ENCODE data around the gene CCDC8. TPM values are rescaled to one million over a fixed set of nuclear protein-coding genes. Genes with fewer than 3 reads are reported as not detected.

CCDC8 gene
- total and polyA plus RNA-seq, 8 donors: 0.29 to 22.9 (median 2.6) TPM; not detected in 2

DNA sequence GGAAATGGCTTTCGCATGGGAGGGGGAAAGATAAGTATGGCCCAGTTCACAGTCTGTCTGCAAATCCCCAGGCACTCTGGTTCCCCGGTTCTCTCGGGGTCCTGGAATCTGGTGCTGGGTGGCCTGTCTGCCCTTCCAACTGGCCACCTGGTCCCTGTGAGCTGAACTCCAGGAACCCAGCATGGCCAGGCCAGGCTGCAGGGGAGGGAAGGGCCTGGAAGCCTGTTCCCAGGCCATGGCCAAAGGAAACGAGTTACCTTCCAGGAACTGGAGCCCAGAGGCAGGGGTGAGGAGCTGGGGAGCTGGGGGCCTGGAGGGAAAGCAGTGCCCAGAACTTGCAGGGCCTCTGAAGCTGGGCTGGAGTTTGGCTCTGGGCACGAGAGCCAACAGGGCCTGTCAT is 34.5 kb upstream of the CCDC8 start:
- H3K4me3 ChIP-seq: no peak overlapping the region
- TF ChIP-seq, protein P1, sequence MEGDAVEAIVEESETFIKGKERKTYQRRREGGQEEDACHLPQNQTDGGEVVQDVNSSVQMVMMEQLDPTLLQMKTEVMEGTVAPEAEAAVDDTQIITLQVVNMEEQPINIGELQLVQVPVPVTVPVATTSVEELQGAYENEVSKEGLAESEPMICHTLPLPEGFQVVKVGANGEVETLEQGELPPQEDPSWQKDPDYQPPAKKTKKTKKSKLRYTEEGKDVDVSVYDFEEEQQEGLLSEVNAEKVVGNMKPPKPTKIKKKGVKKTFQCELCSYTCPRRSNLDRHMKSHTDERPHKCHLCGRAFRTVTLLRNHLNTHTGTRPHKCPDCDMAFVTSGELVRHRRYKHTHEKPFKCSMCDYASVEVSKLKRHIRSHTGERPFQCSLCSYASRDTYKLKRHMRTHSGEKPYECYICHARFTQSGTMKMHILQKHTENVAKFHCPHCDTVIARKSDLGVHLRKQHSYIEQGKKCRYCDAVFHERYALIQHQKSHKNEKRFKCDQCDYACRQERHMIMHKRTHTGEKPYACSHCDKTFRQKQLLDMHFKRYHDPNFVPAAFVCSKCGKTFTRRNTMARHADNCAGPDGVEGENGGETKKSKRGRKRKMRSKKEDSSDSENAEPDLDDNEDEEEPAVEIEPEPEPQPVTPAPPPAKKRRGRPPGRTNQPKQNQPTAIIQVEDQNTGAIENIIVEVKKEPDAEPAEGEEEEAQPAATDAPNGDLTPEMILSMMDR (IDR thresholded peaks at IDR 0.05): no peak
- no peak for TF ChIP-seq POLR2AphosphoS5 (IDR thresholded peaks at IDR 0.05)
- TF ChIP-seq POLR2A (IDR thresholded peaks at IDR 0.05): no peak
- TF ChIP-seq EP300 (IDR thresholded peaks at IDR 0.05): no peak
- H3K9me3 ChIP-seq: no peaks in the 10 kb centered on the region
- 64 to 75% (median 69%) methylated on average over 5 of the region's 5 CpGs for WGBS, 5 donors
- no peak for DNase-seq
- peaks cover 5 to 6% (median 5%) of the 10 kb centered on the region in 4 donors for H3K4me1 ChIP-seq
- no peaks in the 10 kb centered on the region for H3K36me3 ChIP-seq
- no peaks in the 10 kb centered on the region for H3K27me3 ChIP-seq
- intact Hi-C loops (cut with DNase I; ENCODE audit: low total_unique reads): no loop called here
- no peak overlapping the region for H3K27ac ChIP-seq

DNA sequence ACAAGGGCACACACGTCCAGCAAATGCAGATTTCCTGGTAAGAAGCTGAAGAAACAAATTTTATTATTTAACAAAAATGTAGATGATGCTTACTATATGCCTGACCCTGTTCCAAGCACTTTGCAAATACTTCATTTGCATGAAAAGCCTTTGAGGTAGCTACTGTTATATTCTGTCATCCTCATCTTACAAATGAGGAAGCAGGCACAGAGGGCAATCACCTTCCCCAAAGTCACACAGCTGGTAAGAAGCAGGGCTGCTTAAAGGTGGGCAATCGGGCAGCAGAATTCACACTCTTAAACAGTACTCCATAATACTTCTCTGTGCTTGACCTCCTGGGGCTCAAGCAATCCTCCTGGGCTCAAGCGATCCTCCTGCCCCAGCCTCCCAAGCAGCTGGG is 33.6 kb upstream of the CCDC8 start:
- H3K9me3 ChIP-seq: no peaks in the 10 kb centered on the region
- no peak overlapping the region for H3K4me3 ChIP-seq
- intact Hi-C loops (cut with DNase I; ENCODE audit: low total_unique reads): no loop called here
- 40 to 54% (median 51%) methylated on average over 3 of the region's 3 CpGs for WGBS, 5 donors
- no peaks in the 10 kb centered on the region for H3K36me3 ChIP-seq
- no peak for DNase-seq
- H3K27ac ChIP-seq: no peak overlapping the region
- peaks cover 7 to 14% (median 13%) of the 10 kb centered on the region in 4 donors for H3K4me1 ChIP-seq
- no peaks in the 10 kb centered on the region for H3K27me3 ChIP-seq
- TF ChIP-seq EP300 (IDR thresholded peaks at IDR 0.05): no peak
- TF ChIP-seq POLR2AphosphoS5 (IDR thresholded peaks at IDR 0.05): no peak
- TF ChIP-seq, protein P1 (IDR thresholded peaks at IDR 0.05): no peak
- no peak for TF ChIP-seq POLR2A (IDR thresholded peaks at IDR 0.05)

DNA sequence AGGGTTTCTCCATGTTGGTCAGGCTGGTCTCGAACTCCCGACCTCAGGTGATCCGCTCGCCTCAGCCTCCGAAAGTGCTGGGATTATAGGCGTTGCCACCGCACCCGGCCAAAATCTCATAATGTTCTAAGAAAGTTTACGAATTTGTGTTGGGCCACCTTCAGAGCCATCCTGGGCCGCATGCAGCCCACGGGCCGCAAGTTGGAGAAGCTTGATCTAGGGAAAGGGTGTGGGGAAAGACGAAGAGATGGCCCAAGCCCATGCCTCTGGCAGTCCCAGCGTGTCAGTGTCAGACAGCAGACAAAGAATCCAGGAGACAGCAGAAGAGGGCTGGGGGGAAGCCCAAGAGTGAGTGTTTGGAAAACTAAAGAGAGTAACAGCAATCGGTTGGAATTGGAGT is 32.7 kb upstream of the CCDC8 start:
- TF ChIP-seq POLR2AphosphoS5 (IDR thresholded peaks at IDR 0.05) (no peak), POLR2A (IDR thresholded peaks at IDR 0.05) (no peak), EP300 (IDR thresholded peaks at IDR 0.05) (no peak)
- TF ChIP-seq, protein P1 (IDR thresholded peaks at IDR 0.05): no peak
- 83 to 92% (median 86%) methylated on average over 15 of the region's 15 CpGs for WGBS, 5 donors
- Histone ChIP-seq H3K9me3 (no peaks in the 10 kb centered on the region), H3K27me3 (no peaks in the 10 kb centered on the region), H3K36me3 (no peaks in the 10 kb centered on the region), H3K4me3 (no peak overlapping the region), H3K27ac (no peak overlapping the region), H3K4me1 (peaks cover 7 to 22% (median 16%) of the 10 kb centered on the region in 4 donors)
- no peak for DNase-seq
- intact Hi-C loops (cut with DNase I; ENCODE audit: low total_unique reads): no loop called here

DNA sequence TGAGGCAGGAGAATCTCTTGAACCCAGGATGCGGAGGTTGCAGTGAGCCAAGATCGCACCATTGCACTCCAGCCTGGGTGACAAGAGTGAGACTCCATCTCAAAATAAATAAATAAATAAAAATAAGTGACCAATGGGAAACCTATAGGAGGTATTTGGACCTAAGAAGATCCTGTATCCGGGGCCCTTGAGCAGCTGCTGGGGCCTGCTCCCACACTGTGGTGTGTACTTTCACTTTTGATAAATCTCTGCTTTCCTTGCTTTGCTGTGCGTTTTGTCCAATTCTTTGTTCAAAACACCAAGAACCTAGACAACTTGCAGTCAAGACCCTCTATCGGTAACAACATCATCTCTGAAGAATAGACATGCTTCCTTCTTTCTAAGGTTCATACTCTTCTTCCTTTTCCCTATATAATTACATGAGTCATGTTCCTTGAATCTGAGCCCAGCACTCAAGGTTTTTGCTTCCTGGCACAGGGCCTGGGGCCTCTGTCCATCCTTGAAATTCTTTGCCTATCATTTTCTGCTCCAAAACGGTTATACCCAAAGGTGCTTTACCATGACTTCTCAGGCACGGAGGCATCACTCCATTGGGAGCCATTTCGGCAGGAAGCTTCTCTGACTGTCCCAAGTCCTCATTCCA is 29.6 kb upstream of the CCDC8 start:
- no peaks in the 10 kb centered on the region for H3K27me3 ChIP-seq
- H3K9me3 ChIP-seq: no peaks in the 10 kb centered on the region
- no peak overlapping the region for H3K27ac ChIP-seq
- no peaks in the 10 kb centered on the region for H3K36me3 ChIP-seq
- TF ChIP-seq EP300 (IDR thresholded peaks at IDR 0.05) (no peak), POLR2A (IDR thresholded peaks at IDR 0.05) (no peak), POLR2AphosphoS5 (IDR thresholded peaks at IDR 0.05) (no peak)
- TF ChIP-seq, protein P1 (IDR thresholded peaks at IDR 0.05): no peak
- H3K4me3 ChIP-seq: no peak overlapping the region
- intact Hi-C loops (cut with DNase I; ENCODE audit: low total_unique reads): no loop called here
- peaks cover 7 to 22% (median 16%) of the 10 kb centered on the region in 4 donors for H3K4me1 ChIP-seq
- WGBS, 5 donors: 41 to 57% (median 45%) methylated on average over 8 of the region's 8 CpGs
- DNase-seq: peak; percentile 55
